LNCAP (cell line): ENCODE results near the gene MUC4.
A peak's percentile ranks its signal among the peaks of the same experiment; 100 is the strongest.

Experiments used
- TF ChIP-seq, protein P1 (sequence below): fragments of 450-650 bp; IDR thresholded peaks from 2 replicates; pipeline ENCODE4 v1.5.1; 2017; ENCODE audit warnings: mild to moderate bottlenecking

The MUC4 gene

DNA sequence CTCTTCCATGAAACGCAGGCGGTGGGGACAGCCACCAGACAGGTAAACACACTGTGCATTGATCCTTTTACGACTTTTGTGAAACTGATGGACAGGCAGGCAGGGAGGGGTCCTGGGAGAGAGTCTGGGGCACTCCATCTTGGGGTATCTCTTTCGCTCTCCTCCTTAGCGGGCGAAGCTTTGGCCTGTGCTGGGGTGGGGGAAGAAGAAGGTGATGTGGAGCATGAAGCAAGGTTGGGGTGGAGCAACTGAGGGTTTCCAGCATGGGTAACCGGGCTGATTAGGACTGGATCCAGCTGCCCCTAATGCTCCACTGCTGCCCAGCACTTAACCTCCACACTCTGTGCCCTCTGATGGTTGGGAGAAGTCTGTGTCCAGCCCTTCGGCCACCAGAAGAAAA is 65.4 kb downstream of the MUC4 start:
- TF ChIP-seq, protein P1, sequence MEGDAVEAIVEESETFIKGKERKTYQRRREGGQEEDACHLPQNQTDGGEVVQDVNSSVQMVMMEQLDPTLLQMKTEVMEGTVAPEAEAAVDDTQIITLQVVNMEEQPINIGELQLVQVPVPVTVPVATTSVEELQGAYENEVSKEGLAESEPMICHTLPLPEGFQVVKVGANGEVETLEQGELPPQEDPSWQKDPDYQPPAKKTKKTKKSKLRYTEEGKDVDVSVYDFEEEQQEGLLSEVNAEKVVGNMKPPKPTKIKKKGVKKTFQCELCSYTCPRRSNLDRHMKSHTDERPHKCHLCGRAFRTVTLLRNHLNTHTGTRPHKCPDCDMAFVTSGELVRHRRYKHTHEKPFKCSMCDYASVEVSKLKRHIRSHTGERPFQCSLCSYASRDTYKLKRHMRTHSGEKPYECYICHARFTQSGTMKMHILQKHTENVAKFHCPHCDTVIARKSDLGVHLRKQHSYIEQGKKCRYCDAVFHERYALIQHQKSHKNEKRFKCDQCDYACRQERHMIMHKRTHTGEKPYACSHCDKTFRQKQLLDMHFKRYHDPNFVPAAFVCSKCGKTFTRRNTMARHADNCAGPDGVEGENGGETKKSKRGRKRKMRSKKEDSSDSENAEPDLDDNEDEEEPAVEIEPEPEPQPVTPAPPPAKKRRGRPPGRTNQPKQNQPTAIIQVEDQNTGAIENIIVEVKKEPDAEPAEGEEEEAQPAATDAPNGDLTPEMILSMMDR: no peak

DNA sequence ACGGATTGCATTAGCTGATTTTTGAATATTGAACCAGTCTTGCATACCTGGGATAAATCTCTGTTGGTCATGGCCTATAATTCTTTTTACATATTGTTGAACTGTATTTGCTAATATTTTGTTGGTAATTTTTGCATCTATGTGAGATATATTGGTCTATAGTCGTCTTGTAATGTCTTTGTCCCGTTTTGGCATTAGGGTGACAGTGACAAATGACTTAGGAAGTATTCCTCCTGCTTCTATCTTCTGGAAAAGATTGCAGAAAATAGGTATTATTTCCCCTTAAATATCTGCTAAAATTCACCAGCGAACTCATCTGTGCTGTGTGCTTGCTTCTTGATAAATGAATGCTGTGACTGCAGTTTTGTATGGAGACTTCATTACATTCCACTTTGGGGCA is 67.3 kb downstream of the MUC4 start:
- TF ChIP-seq, protein P1: no peak

DNA sequence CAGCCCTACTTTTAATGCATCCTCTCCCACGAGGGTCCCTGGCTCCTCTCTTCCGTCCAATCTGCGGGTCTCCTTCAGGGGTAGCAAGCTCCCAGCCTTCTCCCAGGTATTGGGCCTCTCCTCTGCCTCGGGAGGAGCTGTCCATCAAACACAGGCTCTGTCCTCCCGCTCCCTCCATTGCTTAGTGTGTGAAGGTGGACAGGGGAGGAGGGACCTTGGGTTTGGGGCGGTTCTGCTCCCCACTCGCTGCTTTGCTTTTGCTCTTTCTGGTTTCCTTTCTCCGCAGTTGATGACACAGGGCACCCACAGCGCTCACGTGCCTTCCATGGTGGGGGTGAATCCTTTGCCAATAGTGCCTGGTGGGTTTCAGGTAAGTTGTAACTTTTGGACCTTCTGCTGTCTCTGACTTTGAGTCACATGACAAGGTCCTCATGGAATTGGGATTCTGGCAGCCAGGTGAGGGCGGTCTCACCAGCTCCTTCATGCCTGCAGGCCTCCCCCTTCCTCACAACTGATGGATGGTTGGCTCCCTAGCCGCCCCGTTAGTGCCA is 72.1 kb downstream of the MUC4 start:
- TF ChIP-seq, protein P1: no peak

DNA sequence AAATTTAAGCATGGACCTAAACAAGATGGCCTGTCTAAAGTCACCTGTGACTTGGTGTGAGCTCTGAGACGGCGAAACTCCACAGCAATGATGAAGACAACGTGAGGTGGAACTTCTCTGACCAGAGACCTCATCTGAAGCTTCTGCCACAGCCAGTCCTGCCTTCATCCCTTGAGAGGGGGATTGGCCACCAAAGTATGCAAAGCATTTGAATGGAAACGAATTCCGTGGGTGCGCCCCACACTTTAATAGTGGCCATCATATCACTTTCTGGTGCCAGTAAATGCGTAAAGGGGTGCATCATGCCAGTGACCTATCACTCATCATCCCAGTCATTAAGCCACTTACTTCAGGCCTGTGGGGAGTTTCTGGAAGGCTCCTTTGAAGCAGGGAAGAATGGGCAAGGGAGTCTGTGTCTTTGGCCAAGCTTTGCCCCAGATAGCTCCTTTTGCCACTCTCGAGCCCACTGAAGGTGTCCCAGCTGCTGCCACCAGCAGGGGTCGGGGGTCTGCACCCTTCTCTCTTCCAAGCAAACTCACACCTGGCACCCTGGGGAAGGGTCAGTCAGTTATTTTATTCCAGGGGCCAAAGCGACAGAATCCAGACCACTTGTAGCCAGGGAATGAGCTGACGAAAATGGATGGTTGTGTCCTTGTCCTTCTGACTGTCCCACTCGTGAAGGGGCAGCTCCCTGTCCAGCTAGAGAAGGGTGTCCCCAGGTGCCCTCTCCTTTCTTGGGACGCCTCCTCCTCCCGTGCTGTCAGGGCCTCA is 73.3 kb downstream of the MUC4 start:
- TF ChIP-seq, protein P1: no peak

DNA sequence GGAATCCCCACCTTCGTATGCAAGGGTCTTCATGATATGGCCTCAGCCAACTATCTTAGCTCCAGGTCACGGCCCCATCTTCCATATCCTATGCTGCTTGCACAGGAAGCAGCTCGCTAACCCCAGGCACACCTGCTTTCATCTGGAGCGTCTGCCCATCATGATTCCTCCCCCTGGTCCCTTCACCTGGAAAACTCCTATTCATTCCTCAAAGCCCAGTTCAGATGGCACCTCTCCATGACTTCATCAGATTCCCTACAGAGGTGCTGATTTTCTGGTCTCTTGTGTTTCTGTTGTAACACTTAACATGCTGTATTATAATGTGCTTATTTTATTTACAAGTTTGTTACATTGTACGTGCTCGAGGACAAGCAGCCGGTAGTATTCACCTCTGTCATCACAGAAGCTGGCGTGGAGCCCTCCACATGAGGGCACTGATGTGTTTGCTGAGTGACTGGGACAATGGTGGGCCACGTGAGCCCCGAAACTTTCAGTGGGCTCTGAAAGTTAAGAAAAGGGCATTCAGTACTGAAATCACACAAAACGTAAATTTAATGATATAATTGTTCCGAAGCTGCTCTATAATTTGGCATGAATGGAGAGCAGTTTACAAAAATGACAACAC is 74.8 kb downstream of the MUC4 start:
- TF ChIP-seq, protein P1: peak; percentile 27; the same call in 1 of the 2 replicates

DNA sequence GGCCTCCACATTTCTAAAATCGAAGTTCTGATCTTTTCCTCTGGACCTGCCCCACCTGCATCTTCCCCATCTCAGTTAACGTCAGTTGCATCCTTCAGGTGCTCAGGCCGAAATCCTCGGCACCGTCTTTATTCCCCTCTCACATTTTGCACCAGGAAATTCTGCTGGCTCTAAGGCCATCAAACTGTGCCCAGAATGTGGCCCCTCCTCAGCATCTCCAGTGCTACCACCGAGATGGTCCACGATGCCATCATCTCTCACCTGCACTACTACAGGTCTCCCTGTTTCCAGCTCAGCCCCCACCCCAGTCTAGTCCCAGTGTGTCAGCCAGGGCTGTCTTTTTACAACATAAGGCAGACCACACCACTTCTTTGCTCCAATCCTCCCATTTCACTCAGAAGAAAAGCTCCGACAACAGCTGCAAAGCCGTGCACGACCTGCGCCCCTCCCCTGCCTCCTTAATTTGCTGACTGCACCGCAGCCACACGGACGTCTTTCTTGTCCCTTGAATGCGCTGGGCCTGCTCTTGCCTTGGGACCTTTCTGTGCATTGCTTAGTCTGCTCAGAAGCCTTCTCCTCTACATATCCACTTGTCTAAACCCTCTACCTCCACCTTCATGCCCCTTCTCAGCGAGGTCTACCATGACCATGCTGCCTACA is 76.6 kb downstream of the MUC4 start:
- TF ChIP-seq, protein P1: no peak

DNA sequence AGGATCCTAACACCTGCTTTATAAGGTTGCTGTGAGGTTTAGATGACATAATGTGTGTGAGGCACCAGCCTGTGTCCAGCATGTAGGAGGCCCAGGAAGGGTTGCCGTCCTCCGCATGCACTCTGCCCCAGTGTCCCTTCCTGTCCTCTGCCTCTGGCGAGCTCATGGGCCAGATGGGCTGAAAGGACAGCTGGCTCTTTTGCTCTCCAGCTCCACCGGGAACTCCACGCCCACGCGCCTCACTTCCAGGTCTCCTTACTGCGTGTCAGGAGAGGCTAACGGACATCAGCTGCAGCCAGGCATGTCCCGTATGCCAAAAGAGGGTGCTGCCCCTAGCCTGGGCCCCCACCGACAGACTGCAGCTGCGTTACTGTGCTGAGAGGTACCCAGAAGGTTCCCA is 78.8 kb downstream of the MUC4 start:
- TF ChIP-seq, protein P1: no peak
